ENCODE results near the gene ARHGAP40. TPM values are rescaled to one million over a fixed set of nuclear protein-coding genes. Genes with fewer than 3 reads are reported as not detected.

Gene ARHGAP40
- total and polyA plus RNA-seq, 2 experiments from 2014 or later: 0.21 TPM; not detected in 1

- TF ChIP-seq ZNF114 (CRISPR knock-in tag; IDR thresholded peaks at IDR 0.05) (no peak), EZH2phosphoT487 (IDR thresholded peaks at IDR 0.05; ENCODE audit: unreplicated experiment) (no peak), NANOG (IDR thresholded peaks at IDR 0.05; ENCODE audit: borderline replicate concordance) (no peak)
Observed at GRCh38 chr20:38610521-38610920, 8.9 kb downstream of the ARHGAP40 start (continued).

GRCh38 chr20:38612751-38613515, 11.3 kb downstream of the ARHGAP40 start:
- Mint-ChIP-seq H3K4me3 (no peak overlapping the region), H3K4me1 (peaks cover 12% of the 10 kb centered on the region; the same call in 2 of the 3 replicates), H3K27me3 (ENCODE audit: insufficient read depth, low read depth, poor library complexity) (peaks cover 2% of the 10 kb centered on the region), H3K9me3 (no peaks in the 10 kb centered on the region), H3K27ac (no peak overlapping the region), H3K36me3 (ENCODE audit: low read depth) (no peaks in the 10 kb centered on the region)
- Histone ChIP-seq H3F3A (replicated peaks; ENCODE audit: low read depth) (no peaks in the 10 kb centered on the region), H3K27ac (ENCODE audit: low read depth) (no peak overlapping the region), H4K20me1 (replicated peaks; ENCODE audit: insufficient read depth) (no peaks in the 10 kb centered on the region), H2AFZ (no peak overlapping the region; the same call in 1 of the 2 replicates), H3K79me2 (replicated peaks; ENCODE audit: insufficient read depth) (no peaks in the 10 kb centered on the region), H3K27me3 (ENCODE audit: insufficient read depth) (no peaks in the 10 kb centered on the region), H3K4me3 (no peak overlapping the region), H3K4me1 (ENCODE audit: insufficient read depth) (peaks cover 5% of the 10 kb centered on the region), H3K4me2 (no peak overlapping the region), H3K36me3 (ENCODE audit: insufficient read depth) (no peaks in the 10 kb centered on the region), H3K9me2 (ENCODE audit: insufficient read depth) (0 out of 2 replicates have a peak, but pooled peaks cover 3% of the 10 kb centered on the region)
- DNase-seq (ENCODE audit: low spot score) (no peak), ATAC-seq (no peak)
- TF ChIP-seq STAT1 (IDR thresholded peaks at IDR 0.05; ENCODE audit: unreplicated experiment) (no peak), EZH2phosphoT487 (IDR thresholded peaks at IDR 0.05; ENCODE audit: unreplicated experiment) (no peak), POLR2AphosphoS5 (IDR thresholded peaks at IDR 0.05; ENCODE audit: low read depth) (no peak), EZH2 (IDR thresholded peaks at IDR 0.05; ENCODE audit: low read depth, unreplicated experiment) (no peak), ZNF331 (CRISPR knock-in tag; IDR thresholded peaks at IDR 0.05; ENCODE audit: low read depth) (no peak), REST (IDR thresholded peaks at IDR 0.05; ENCODE audit: unreplicated experiment) (no peak)

GRCh38 chr20:38615283-38615682, 13.7 kb downstream of the ARHGAP40 start:
- Mint-ChIP-seq H3K27ac (no peak overlapping the region), H3K27me3 (ENCODE audit: insufficient read depth, low read depth, poor library complexity) (peaks cover 2% of the 10 kb centered on the region), H3K4me3 (no peak overlapping the region), H3K36me3 (ENCODE audit: low read depth) (no peaks in the 10 kb centered on the region), H3K9me3 (no peaks in the 10 kb centered on the region), H3K4me1 (peaks cover 5% of the 10 kb centered on the region; the same call in 2 of the 3 replicates)
- Histone ChIP-seq H4K20me1 (replicated peaks; ENCODE audit: insufficient read depth) (no peaks in the 10 kb centered on the region), H3F3A (replicated peaks; ENCODE audit: low read depth) (no peaks in the 10 kb centered on the region), H3K4me1 (ENCODE audit: insufficient read depth) (no peaks in the 10 kb centered on the region), H3K9me2 (ENCODE audit: insufficient read depth) (0 out of 2 replicates have a peak, but pooled peaks cover 3% of the 10 kb centered on the region), H3K79me2 (replicated peaks; ENCODE audit: insufficient read depth) (no peaks in the 10 kb centered on the region), H3K27ac (ENCODE audit: low read depth) (no peak overlapping the region), H3K36me3 (ENCODE audit: insufficient read depth) (no peaks in the 10 kb centered on the region), H2AFZ (no peak overlapping the region), H3K27me3 (ENCODE audit: insufficient read depth) (no peaks in the 10 kb centered on the region), H3K4me2 (no peak overlapping the region), H3K4me3 (no peak overlapping the region)
- TF ChIP-seq JUNB (IDR thresholded peaks at IDR 0.05; ENCODE audit: unreplicated experiment): no peak
- no peak for DNase-seq (ENCODE audit: low spot score)
- ATAC-seq: no peak
